ENCODE measurements around the gene P2RY11. TPM values are rescaled to one million over a fixed set of nuclear protein-coding genes. Genes with fewer than 3 reads are reported as not detected.

The P2RY11 gene
- total RNA-seq, 1 experiment from 2014 or later, result 18.4 TPM

GRCh38 chr19:10089801-10090375, 21.6 kb upstream of the P2RY11 start:
- no peaks in the 10 kb centered on the region for H3K4me1 ChIP-seq
- H3K27me3 ChIP-seq (replicated peaks; ENCODE audit: control insufficient read depth, insufficient read depth, low read length), result no peaks in the 10 kb centered on the region
- no peak for DNase-seq
- BruUV-seq (replicated peaks), result no TSS peak
- no peak overlapping the region for H3K4me3 ChIP-seq (ENCODE audit: low read depth, low read length)
- CTCF ChIA-PET, result no interaction called here
- H3K9me3 ChIP-seq, result no peaks in the 10 kb centered on the region
- no peak overlapping the region for H3K27ac Mint-ChIP-seq (ENCODE audit: unreplicated experiment)
- TF ChIP-seq, protein P1, sequence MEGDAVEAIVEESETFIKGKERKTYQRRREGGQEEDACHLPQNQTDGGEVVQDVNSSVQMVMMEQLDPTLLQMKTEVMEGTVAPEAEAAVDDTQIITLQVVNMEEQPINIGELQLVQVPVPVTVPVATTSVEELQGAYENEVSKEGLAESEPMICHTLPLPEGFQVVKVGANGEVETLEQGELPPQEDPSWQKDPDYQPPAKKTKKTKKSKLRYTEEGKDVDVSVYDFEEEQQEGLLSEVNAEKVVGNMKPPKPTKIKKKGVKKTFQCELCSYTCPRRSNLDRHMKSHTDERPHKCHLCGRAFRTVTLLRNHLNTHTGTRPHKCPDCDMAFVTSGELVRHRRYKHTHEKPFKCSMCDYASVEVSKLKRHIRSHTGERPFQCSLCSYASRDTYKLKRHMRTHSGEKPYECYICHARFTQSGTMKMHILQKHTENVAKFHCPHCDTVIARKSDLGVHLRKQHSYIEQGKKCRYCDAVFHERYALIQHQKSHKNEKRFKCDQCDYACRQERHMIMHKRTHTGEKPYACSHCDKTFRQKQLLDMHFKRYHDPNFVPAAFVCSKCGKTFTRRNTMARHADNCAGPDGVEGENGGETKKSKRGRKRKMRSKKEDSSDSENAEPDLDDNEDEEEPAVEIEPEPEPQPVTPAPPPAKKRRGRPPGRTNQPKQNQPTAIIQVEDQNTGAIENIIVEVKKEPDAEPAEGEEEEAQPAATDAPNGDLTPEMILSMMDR (IDR thresholded peaks at IDR 0.05; ENCODE audit: insufficient read depth in 1 of 2, low read depth in 1 of 2, low read length in 1 of 2, severe bottlenecking in 1 of 2, unreplicated experiment in 1 of 2), result no peak
- no peaks in the 10 kb centered on the region for H3K36me3 ChIP-seq (ENCODE audit: control insufficient read depth, insufficient read depth, low read length)
- POLR2A ChIA-PET, result no interaction called here
- no peak overlapping the region for H3K4me3 Mint-ChIP-seq (ENCODE audit: unreplicated experiment)
- peaks cover 9% of the 10 kb centered on the region for H3K36me3 Mint-ChIP-seq (ENCODE audit: insufficient read depth, unreplicated experiment)
- no peaks in the 10 kb centered on the region for H3K4me1 Mint-ChIP-seq (ENCODE audit: low read depth, unreplicated experiment)
- intact Hi-C loops (cut with micrococcal nuclease; ENCODE audit: unreplicated experiment), result no loop called here
- no peaks in the 10 kb centered on the region for H3K27me3 Mint-ChIP-seq (ENCODE audit: insufficient read depth, unreplicated experiment)
- no peaks in the 10 kb centered on the region for H3K9me3 Mint-ChIP-seq (ENCODE audit: unreplicated experiment)

GRCh38 chr19:10091370-10091687, 20.2 kb upstream of the P2RY11 start:
- TF ChIP-seq, protein P1 (IDR thresholded peaks at IDR 0.05; ENCODE audit: insufficient read depth in 1 of 2, low read depth in 1 of 2, low read length in 1 of 2, severe bottlenecking in 1 of 2, unreplicated experiment in 1 of 2), result no peak
- Mint-ChIP-seq H3K4me3 (ENCODE audit: unreplicated experiment) (no peak overlapping the region), H3K9me3 (ENCODE audit: unreplicated experiment) (no peaks in the 10 kb centered on the region), H3K27me3 (ENCODE audit: insufficient read depth, unreplicated experiment) (no peaks in the 10 kb centered on the region), H3K4me1 (ENCODE audit: low read depth, unreplicated experiment) (no peaks in the 10 kb centered on the region), H3K27ac (ENCODE audit: unreplicated experiment) (no peak overlapping the region), H3K36me3 (ENCODE audit: insufficient read depth, unreplicated experiment) (peaks cover 17% of the 10 kb centered on the region)
- H3K36me3 ChIP-seq (ENCODE audit: control insufficient read depth, insufficient read depth, low read length), result no peaks in the 10 kb centered on the region
- H3K4me1 ChIP-seq, result no peaks in the 10 kb centered on the region
- no peak for DNase-seq
- H3K9me3 ChIP-seq, result no peaks in the 10 kb centered on the region
- intact Hi-C loops (cut with micrococcal nuclease; ENCODE audit: unreplicated experiment), result no loop called here
- no peaks in the 10 kb centered on the region for H3K27me3 ChIP-seq (replicated peaks; ENCODE audit: control insufficient read depth, insufficient read depth, low read length)
- no peak overlapping the region for H3K4me3 ChIP-seq (ENCODE audit: low read depth, low read length)
- CTCF ChIA-PET, result no interaction called here
- BruUV-seq (replicated peaks), result no TSS peak
- POLR2A ChIA-PET, result no interaction called here

GRCh38 chr19:10091895-10092641, 19.4 kb upstream of the P2RY11 start:
- Histone ChIP-seq H3K4me1 (no peaks in the 10 kb centered on the region), H3K36me3 (ENCODE audit: control insufficient read depth, insufficient read depth, low read length) (no peaks in the 10 kb centered on the region), H3K27me3 (replicated peaks; ENCODE audit: control insufficient read depth, insufficient read depth, low read length) (no peaks in the 10 kb centered on the region), H3K4me3 (ENCODE audit: low read depth, low read length) (no peak overlapping the region), H3K9me3 (no peaks in the 10 kb centered on the region)
- Mint-ChIP-seq H3K4me3 (ENCODE audit: unreplicated experiment) (no peak overlapping the region), H3K9me3 (ENCODE audit: unreplicated experiment) (no peaks in the 10 kb centered on the region), H3K27me3 (ENCODE audit: insufficient read depth, unreplicated experiment) (no peaks in the 10 kb centered on the region), H3K27ac (ENCODE audit: unreplicated experiment) (no peak overlapping the region), H3K36me3 (ENCODE audit: insufficient read depth, unreplicated experiment) (peaks cover 24% of the 10 kb centered on the region), H3K4me1 (ENCODE audit: low read depth, unreplicated experiment) (no peaks in the 10 kb centered on the region)
- DNase-seq, result no peak
- POLR2A ChIA-PET, result no interaction called here
- CTCF ChIA-PET, result no interaction called here
- BruUV-seq (replicated peaks), result no TSS peak
- intact Hi-C loops (cut with micrococcal nuclease; ENCODE audit: unreplicated experiment), result no loop called here
- TF ChIP-seq, protein P1 (IDR thresholded peaks at IDR 0.05; ENCODE audit: insufficient read depth in 1 of 2, low read depth in 1 of 2, low read length in 1 of 2, severe bottlenecking in 1 of 2, unreplicated experiment in 1 of 2), result no peak

Data from Caco-2 (cell line).